Measurements from ENCODE around the gene RBM41. TPM values are rescaled to one million over a fixed set of nuclear protein-coding genes. Genes with fewer than 3 reads are reported as not detected.

Gene RBM41
- total RNA-seq, 3 donors from 2014 or later: 15.6 to 26.4 (median 20.7) TPM

- intact Hi-C loops (cut with DNase I, micrococcal nuclease): no loop called here
- no peak for DNase-seq
- no peak for ATAC-seq
These were observed 103.7 kb downstream of the RBM41 start for GRCh38 chrX:107014936-107015335.

More at GRCh38 chrX:107014936-107015335, 103.7 kb downstream of the RBM41 start:
- no peak for TF ChIP-seq CTCF (IDR thresholded peaks at IDR 0.05)
- no peaks in the 10 kb centered on the region for H3K36me3 ChIP-seq (ENCODE audit: low read depth)
- H3K4me3 ChIP-seq: no peak overlapping the region
- no peaks in the 10 kb centered on the region for H3K9me3 ChIP-seq
- H3K4me1 ChIP-seq (ENCODE audit: low read depth): no peaks in the 10 kb centered on the region

Other genes starting within 250 kb of the RBM41 start
- gene RIPPLY1, start 215.5 kb downstream of the RBM41 start, total RNA-seq: not detected
- gene CLDN2, start 198.4 kb downstream of the RBM41 start, total RNA-seq: under 1 TPM; 0.09 to 0.70 (median 0.22) TPM
- gene MORC4, start 118.6 kb downstream of the RBM41 start, total RNA-seq: 1 to 10 TPM; 7.6 to 9.7 (median 8.0) TPM
- gene NUP62CL, start 87.6 kb upstream of the RBM41 start, total RNA-seq: 1 to 10 TPM; 1.7 to 6.1 (median 4.2) TPM
- gene DNAAF6, start 87.8 kb upstream of the RBM41 start, total RNA-seq: not detected